ENCODE results near the gene GSC2. TPM values are rescaled to one million over a fixed set of nuclear protein-coding genes. Genes with fewer than 3 reads are reported as not detected.

The GSC2 gene
- total and polyA plus RNA-seq, 12 donors, result not detected

DNA sequence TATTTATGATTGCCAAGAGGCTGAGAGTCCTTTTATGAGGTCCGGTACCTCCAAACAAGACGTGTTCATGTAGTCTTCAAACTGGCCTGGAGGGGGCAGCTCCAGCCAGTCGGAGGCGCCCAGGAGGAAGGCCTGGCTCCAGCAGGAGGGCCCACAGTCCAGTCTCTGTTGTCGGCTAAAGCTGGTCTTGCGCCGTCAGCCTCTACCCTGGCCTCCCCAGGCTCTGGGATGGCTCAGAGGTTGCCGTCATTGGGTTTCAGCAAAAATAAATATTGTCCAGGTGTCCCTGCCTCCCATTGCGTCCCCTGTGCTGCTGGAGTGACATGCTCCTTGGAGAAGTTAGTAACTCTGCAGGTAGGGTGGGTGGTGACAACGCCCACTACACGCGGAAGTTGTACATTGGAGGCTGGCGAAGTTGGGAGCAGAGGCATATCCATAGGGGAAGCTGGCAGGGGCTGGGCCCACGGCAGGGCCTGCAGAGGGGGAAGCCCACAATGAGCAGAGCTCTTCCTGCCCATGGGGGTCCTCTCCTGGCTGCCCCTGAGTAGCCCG is 29.5 kb upstream of the GSC2 start:
- peak; percentile 69 to 70 for DNase-seq
- peaks cover 0 to 11% (median 0%) of the 10 kb centered on the region in 9 donors for H3K36me3 ChIP-seq
- ATAC-seq, result peak; percentile 57 to 87 (median 74)
- peak overlapping the region; percentile 38 to 96 (median 89) for H3K4me3 ChIP-seq
- peak overlapping the region in 9 of 10 donors; percentile 77 to 93 (median 89) for H3K27ac ChIP-seq
- TF ChIP-seq, protein P1, sequence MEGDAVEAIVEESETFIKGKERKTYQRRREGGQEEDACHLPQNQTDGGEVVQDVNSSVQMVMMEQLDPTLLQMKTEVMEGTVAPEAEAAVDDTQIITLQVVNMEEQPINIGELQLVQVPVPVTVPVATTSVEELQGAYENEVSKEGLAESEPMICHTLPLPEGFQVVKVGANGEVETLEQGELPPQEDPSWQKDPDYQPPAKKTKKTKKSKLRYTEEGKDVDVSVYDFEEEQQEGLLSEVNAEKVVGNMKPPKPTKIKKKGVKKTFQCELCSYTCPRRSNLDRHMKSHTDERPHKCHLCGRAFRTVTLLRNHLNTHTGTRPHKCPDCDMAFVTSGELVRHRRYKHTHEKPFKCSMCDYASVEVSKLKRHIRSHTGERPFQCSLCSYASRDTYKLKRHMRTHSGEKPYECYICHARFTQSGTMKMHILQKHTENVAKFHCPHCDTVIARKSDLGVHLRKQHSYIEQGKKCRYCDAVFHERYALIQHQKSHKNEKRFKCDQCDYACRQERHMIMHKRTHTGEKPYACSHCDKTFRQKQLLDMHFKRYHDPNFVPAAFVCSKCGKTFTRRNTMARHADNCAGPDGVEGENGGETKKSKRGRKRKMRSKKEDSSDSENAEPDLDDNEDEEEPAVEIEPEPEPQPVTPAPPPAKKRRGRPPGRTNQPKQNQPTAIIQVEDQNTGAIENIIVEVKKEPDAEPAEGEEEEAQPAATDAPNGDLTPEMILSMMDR (IDR thresholded peaks at IDR 0.05), result peak; percentile 62 to 83 (median 74)
- WGBS, 2 donors, result 40 to 43% methylated on average over 15 of the region's 15 CpGs
- no peaks in the 10 kb centered on the region for H3K9me3 ChIP-seq
- intact Hi-C loops (cut with DNase I), result loop anchor here in 4 of 10 donors (2.0 to 10.0 kb wide), 4 partner anchors 113 to 299 kb away; partner anchors contain the start of genes CLTCL1 (in 2 of the 4), HIRA (in 2 of the 4), MRPL40 (in 2 of the 4) and CDC45 (in 1 of the 4)
- no peaks in the 10 kb centered on the region for H3K27me3 ChIP-seq
- H3K4me1 ChIP-seq, result peaks cover 14 to 44% (median 30%) of the 10 kb centered on the region in 9 donors

- peak; percentile 87 to 94 (median 90) for ATAC-seq
- peak; percentile 90 to 95 for DNase-seq
- H3K4me1 ChIP-seq, result peaks cover 16 to 51% (median 37%) of the 10 kb centered on the region in 9 donors
- H3K4me3 ChIP-seq, result peak within 1 kb of the TSS; percentile 66 to 96 (median 89)
- H3K27ac ChIP-seq, result peak within 1 kb of the TSS; percentile 77 to 93 (median 88)
- H3K27me3 ChIP-seq, result no peaks in the 10 kb centered on the region
- intact Hi-C loops (cut with DNase I), result loop anchor here in 3 of 10 donors (1.0 to 5.0 kb wide), 4 partner anchors 113 to 300 kb away; partner anchors contain the start of genes CDC45 (in 2 of the 3), CLTCL1 (in 2 of the 3), HIRA (in 2 of the 3) and MRPL40 (in 2 of the 3)
- H3K9me3 ChIP-seq, result no peaks in the 10 kb centered on the region
- WGBS, 2 donors, result 0 to 1% methylated on average over 47 to 81 of the region's 86 CpGs
- TF ChIP-seq, protein P1 (IDR thresholded peaks at IDR 0.05), result no peak
- peaks cover 0 to 11% (median 0%) of the 10 kb centered on the region in 9 donors for H3K36me3 ChIP-seq
Measured at GRCh38 chr22:19178657-19179496, 28.8 kb upstream of the GSC2 start, which contains the start of gene SLC25A1. TSS of gene SLC25A1 (minus strand) at chr22:19178736. CDS start at chr22:19178673, 63 bp downstream.

DNA sequence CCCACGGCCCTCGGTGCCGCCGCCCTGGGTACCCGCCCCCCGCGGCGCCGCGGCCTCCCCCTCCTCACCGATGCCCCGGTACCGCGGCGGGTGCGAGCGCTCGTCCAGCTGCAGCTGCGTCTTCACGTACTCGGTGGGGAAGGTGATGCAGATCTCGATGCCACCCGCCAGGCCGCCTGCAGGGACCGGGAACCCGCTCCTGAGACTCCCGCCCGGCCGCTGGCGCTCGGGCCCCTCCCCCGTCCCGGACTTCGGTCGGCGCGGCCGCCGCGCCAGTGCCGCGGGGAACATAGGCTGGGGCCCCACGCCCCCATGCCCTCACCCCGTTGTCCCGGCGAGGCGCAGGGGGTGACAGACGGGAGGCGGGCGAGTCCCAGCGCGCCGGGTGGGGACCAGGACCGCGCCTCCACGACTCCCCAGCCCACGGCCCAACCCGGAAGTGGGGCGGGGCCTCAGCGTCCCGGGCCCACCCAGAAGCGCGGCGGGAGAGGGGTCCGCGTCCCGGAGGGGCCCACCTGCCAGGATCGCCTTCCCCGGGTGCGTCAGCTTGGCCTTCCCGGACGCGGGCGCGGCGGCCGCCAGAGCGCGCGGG is 28.1 kb upstream of the GSC2 start:
- TF ChIP-seq, protein P1 (IDR thresholded peaks at IDR 0.05), result no peak
- Histone ChIP-seq H3K4me1 (peaks cover 16 to 58% (median 44%) of the 10 kb centered on the region in 9 donors), H3K9me3 (no peaks in the 10 kb centered on the region), H3K27me3 (no peaks in the 10 kb centered on the region), H3K36me3 (peaks cover 0 to 6% (median 0%) of the 10 kb centered on the region in 9 donors), H3K4me3 (peak overlapping the region; percentile 66 to 96 (median 89)), H3K27ac (peak overlapping the region; percentile 77 to 93 (median 88))
- intact Hi-C loops (cut with DNase I), result loop anchor here in 3 of 10 donors (1.0 to 5.0 kb wide), 4 partner anchors 114 to 301 kb away; partner anchors contain the start of genes CDC45 (in 2 of the 3), CLTCL1 (in 2 of the 3), HIRA (in 2 of the 3) and MRPL40 (in 2 of the 3)
- WGBS, 2 donors, result 0% methylated on average over 57 to 73 of the region's 80 CpGs
- ATAC-seq, result peak in 4 of 8 donors; percentile 2 to 11 (median 8)
- DNase-seq, result peak in 1 of 2 donors; percentile 52
